Measurements from ENCODE around the gene TUBB4A. TPM values are rescaled to one million over a fixed set of nuclear protein-coding genes. Genes with fewer than 3 reads are reported as not detected.

The TUBB4A gene
- total RNA-seq, 1 experiment from 2014 or later: 18.5 TPM

GRCh38 chr19:6516659-6517291, 14.7 kb upstream of the TUBB4A start (continued):
- TF ChIP-seq MXD4 (CRISPR knock-in tag; IDR thresholded peaks at IDR 0.05; ENCODE audit: borderline replicate concordance) (no peak), ZMAT4 (CRISPR knock-in tag; IDR thresholded peaks at IDR 0.05) (no peak), JUN (CRISPR knock-in tag; IDR thresholded peaks at IDR 0.05) (no peak), USF2 (CRISPR knock-in tag; IDR thresholded peaks at IDR 0.05) (no peak), ATF2 (CRISPR knock-in tag; IDR thresholded peaks at IDR 0.05; ENCODE audit: borderline replicate concordance, low read depth) (no peak), RELA (CRISPR knock-in tag; IDR thresholded peaks at IDR 0.05; ENCODE audit: borderline replicate concordance) (no peak), NR3C1 (CRISPR knock-in tag; conservative IDR thresholded peaks at IDR 0.05; ENCODE audit: low read depth) (no peak), GTF2I (CRISPR knock-in tag; conservative IDR thresholded peaks at IDR 0.05) (no peak), ZSCAN18 (CRISPR knock-in tag; IDR thresholded peaks at IDR 0.05) (no peak), STAT6 (CRISPR knock-in tag; conservative IDR thresholded peaks at IDR 0.05; ENCODE audit: low read depth) (no peak), CREM (CRISPR knock-in tag; IDR thresholded peaks at IDR 0.05) (no peak), OVOL2 (CRISPR knock-in tag; IDR thresholded peaks at IDR 0.05; ENCODE audit: borderline replicate concordance) (no peak), ATF1 (CRISPR knock-in tag; IDR thresholded peaks at IDR 0.05) (no peak), ATF3 (CRISPR knock-in tag; conservative IDR thresholded peaks at IDR 0.05) (no peak), ELF4 (CRISPR knock-in tag; IDR thresholded peaks at IDR 0.05; ENCODE audit: low read depth) (no peak), KAT7 (CRISPR knock-in tag; IDR thresholded peaks at IDR 0.05; ENCODE audit: borderline replicate concordance) (no peak), ETV6 (CRISPR knock-in tag; IDR thresholded peaks at IDR 0.05) (peak; percentile 33; the same call in 1 of the 2 replicates), IRF1 (CRISPR knock-in tag; IDR thresholded peaks at IDR 0.05) (no peak), PRDM15 (CRISPR knock-in tag; IDR thresholded peaks at IDR 0.05) (peak; percentile 45), TEAD1 (CRISPR knock-in tag; IDR thresholded peaks at IDR 0.05) (0 out of 2 replicates have a peak, but pooled peaks have one; percentile 47), NFATC4 (CRISPR knock-in tag; IDR thresholded peaks at IDR 0.05) (no peak), ZNF423 (CRISPR knock-in tag; IDR thresholded peaks at IDR 0.05) (no peak), HMGXB4 (CRISPR knock-in tag; IDR thresholded peaks at IDR 0.05) (peak; percentile 85), CTCF (IDR thresholded peaks at IDR 0.05) (peak; percentile 94)
